GM18502 (cell line): ENCODE measurements around the gene STK32C.
A peak's percentile ranks its signal among the peaks of the same experiment; 100 is the strongest.

ENCODE experiments used
- ATAC-seq: cut with Tn5 transposase; IDR thresholded peaks from one replicate; pipeline ENCODE4 v1.9.1; 2021; ENCODE audit warnings: mild to moderate bottlenecking; ENCODE audit not compliant: unreplicated experiment, poor library complexity

Gene STK32C

GRCh38 chr10:132236881-132237280 is 70.9 kb downstream of the STK32C start:
- ATAC-seq = no peak

- no peak for ATAC-seq
Observed at GRCh38 chr10:132236161-132236560, 71.6 kb downstream of the STK32C start.

GRCh38 chr10:132234860-132235259 is 72.9 kb downstream of the STK32C start:
- no peak for ATAC-seq

GRCh38 chr10:132233501-132234085 is 74.2 kb downstream of the STK32C start:
- no peak for ATAC-seq

- ATAC-seq = no peak
Observed at GRCh38 chr10:132232981-132233380, 74.8 kb downstream of the STK32C start.

- ATAC-seq = peak; percentile 36
Observed at GRCh38 chr10:132232023-132232951, 75.5 kb downstream of the STK32C start.

- no peak for ATAC-seq
Observed at GRCh38 chr10:132231656-132232022, 76.1 kb downstream of the STK32C start.

- no peak for ATAC-seq
Observed at GRCh38 chr10:132230557-132231210, 77.1 kb downstream of the STK32C start.

- peak; percentile 80 for ATAC-seq
Observed at GRCh38 chr10:132229834-132230556, 77.8 kb downstream of the STK32C start.

GRCh38 chr10:132229096-132229495 is 78.7 kb downstream of the STK32C start:
- no peak for ATAC-seq

GRCh38 chr10:132228616-132229015 is 79.1 kb downstream of the STK32C start:
- ATAC-seq = no peak

- no peak for ATAC-seq
Observed at GRCh38 chr10:132227851-132228390, 79.8 kb downstream of the STK32C start.

GRCh38 chr10:132226586-132227405 is 81.0 kb downstream of the STK32C start:
- no peak for ATAC-seq

- ATAC-seq = no peak
Observed at GRCh38 chr10:132225849-132226205, 81.9 kb downstream of the STK32C start.

- no peak for ATAC-seq
Observed at GRCh38 chr10:132225073-132225848, 82.5 kb downstream of the STK32C start.

- no peak for ATAC-seq
Observed at GRCh38 chr10:132224343-132225072, 83.2 kb downstream of the STK32C start.

- no peak for ATAC-seq
Observed at GRCh38 chr10:132223611-132224342, 84.0 kb downstream of the STK32C start.
